Sigmoid colon (tissue), 7 donors: ENCODE results near the gene TRIM74. TPM values are rescaled to one million over a fixed set of nuclear protein-coding genes. Genes with fewer than 3 reads are reported as not detected.
"Not testable (repeated sequence)": the region's sequence is repeated elsewhere in the genome, so short reads cannot be mapped to it uniquely, and the experiment has no call there.

Experiments
- DNase-seq: peaks from one replicate; pipeline ENCODE4 v3.0.0-alpha.2; 2019
- H3K27ac ChIP-seq, 4 donors: fragments of 200-600 bp; sonication (generic); one replicate each; pipeline ENCODE4 v1.5.1; 2016 to 2019; ENCODE audit warnings: mild to moderate bottlenecking in 1 of 4
- H3K27me3 ChIP-seq, 3 donors: fragments of 200-600 bp; sonication (generic); one replicate each; pipeline ENCODE4 v1.5.1; 2019; ENCODE audit warnings: mild to moderate bottlenecking in 1 of 3
- H3K36me3 ChIP-seq, 4 donors: fragments of 200-600 bp; sonication (generic); one replicate each; pipeline ENCODE4 v1.5.1; 2016 to 2019
- H3K4me1 ChIP-seq, 4 donors: fragments of 200-600 bp; sonication (generic); one replicate each; pipeline ENCODE4 v1.5.1; 2017 to 2019
- H3K4me3 ChIP-seq, 4 donors: fragments of 200-600 bp; sonication (generic); one replicate each; pipeline ENCODE4 v1.5.1; 2017 to 2019; ENCODE audit warnings: mild to moderate bottlenecking in 2 of 4, moderate library complexity in 1 of 4
- H3K9me3 ChIP-seq, 4 donors: fragments of 200-600 bp in 3 of 4; sonication (generic) in 3 of 4; one replicate each; pipeline versions ENCODE4 v1.5.1 to v1.6.1; 2013 to 2019
- WGBS, 2 donors: extraction: QIAGEN DNeasy Blood & Tissue Kit; methylation state at CpG; one replicate each; pipeline ENCODE4 v1.1.7; 2013; 5-methylcytosine and 5-hydroxymethylcytosine counted together
- intact Hi-C: fragments of 100-400 bp; cut with DNase I; formaldehyde crosslinking; loops from one replicate; pipeline ENCODE4 v1.15.1; 2023
- polyA plus RNA-seq, 3 donors: library from polyadenylated mRNA; stranded (reverse); fragments of 200-250 nt; gene quantifications; one replicate each; pipeline ENCODE4 v1.2.3, GENCODE V29; 2013
- total RNA-seq, 4 donors: library from RNA; depleted of rRNA; stranded (reverse); fragments of >200 nt; gene quantifications; one replicate each; pipeline ENCODE4 v1.1.0, GENCODE V29; 2016
- donor health status: healthy with polysubstance abuse.
- donor health status: Bipolar disorder and iron deficiency.
- donor health status: healthy.

The TRIM74 gene
- total and polyA plus RNA-seq, 7 donors, result 0.38 TPM; not detected in 6

GRCh38 chr7:72974781-72975180 is 5.5 kb upstream of the TRIM74 start:
- H3K36me3 ChIP-seq, intact Hi-C loops, H3K27ac ChIP-seq, H3K27me3 ChIP-seq, H3K4me3 ChIP-seq, H3K9me3 ChIP-seq, H3K4me1 ChIP-seq: not testable (repeated sequence)
- peak; percentile 41 for DNase-seq
- WGBS, 2 donors, result 85 to 91% methylated on average over 4 of the region's 7 CpGs

GRCh38 chr7:72971505-72971904 is 2.2 kb upstream of the TRIM74 start:
- H3K27ac ChIP-seq, DNase-seq, H3K9me3 ChIP-seq, H3K27me3 ChIP-seq, intact Hi-C loops, H3K4me1 ChIP-seq, H3K36me3 ChIP-seq, H3K4me3 ChIP-seq: not testable (repeated sequence)
- WGBS, 2 donors, result no CpG with 5 or more reads among the region's 6 CpGs

- H3K36me3 ChIP-seq, H3K27me3 ChIP-seq, H3K27ac ChIP-seq, DNase-seq, H3K4me1 ChIP-seq, H3K9me3 ChIP-seq, H3K4me3 ChIP-seq, intact Hi-C loops: not testable (repeated sequence)
- WGBS, 2 donors, result 45 to 55% methylated on average over 16 to 19 of the region's 29 CpGs
Observed at GRCh38 chr7:72969688-72970087, 422 bp upstream of the TRIM74 start.

GRCh38 chr7:72966892-72967291 is 2.4 kb downstream of the TRIM74 start:
- H3K27ac ChIP-seq, H3K27me3 ChIP-seq, H3K9me3 ChIP-seq, intact Hi-C loops, H3K36me3 ChIP-seq, H3K4me1 ChIP-seq, H3K4me3 ChIP-seq: not testable (repeated sequence)
- peak; percentile 50 for DNase-seq
- WGBS, 2 donors, result 66 to 92% methylated on average over 2 of the region's 3 CpGs

- H3K4me1 ChIP-seq, H3K36me3 ChIP-seq, H3K27me3 ChIP-seq, H3K4me3 ChIP-seq, intact Hi-C loops, H3K9me3 ChIP-seq, DNase-seq, H3K27ac ChIP-seq: not testable (repeated sequence)
- no CpG with 5 or more reads among the region's 31 CpGs for WGBS, 2 donors
Observed at GRCh38 chr7:72965186-72965975, 3.9 kb downstream of the TRIM74 start.

GRCh38 chr7:72963056-72963455 is 6.2 kb downstream of the TRIM74 start:
- H3K4me3 ChIP-seq, H3K27me3 ChIP-seq, DNase-seq, H3K4me1 ChIP-seq, H3K9me3 ChIP-seq, H3K36me3 ChIP-seq, H3K27ac ChIP-seq, intact Hi-C loops: not testable (repeated sequence)
- 81 to 82% methylated on average over 4 of the region's 8 CpGs for WGBS, 2 donors

GRCh38 chr7:72961346-72961650 is 8.0 kb downstream of the TRIM74 start:
- DNase-seq, H3K4me1 ChIP-seq, H3K27me3 ChIP-seq, H3K4me3 ChIP-seq, H3K36me3 ChIP-seq, H3K27ac ChIP-seq, H3K9me3 ChIP-seq, intact Hi-C loops: not testable (repeated sequence)
- no CpG with 5 or more reads among the region's 9 CpGs for WGBS, 2 donors

- H3K4me1 ChIP-seq, H3K4me3 ChIP-seq, H3K36me3 ChIP-seq, H3K9me3 ChIP-seq, intact Hi-C loops, H3K27me3 ChIP-seq, DNase-seq, H3K27ac ChIP-seq: not testable (repeated sequence)
- WGBS, 2 donors, result no CpG with 5 or more reads among the region's 20 CpGs
Observed at GRCh38 chr7:72960626-72961345, 8.5 kb downstream of the TRIM74 start.

GRCh38 chr7:72960029-72960428 is 9.2 kb downstream of the TRIM74 start:
- intact Hi-C loops, DNase-seq, H3K27me3 ChIP-seq, H3K4me1 ChIP-seq, H3K9me3 ChIP-seq, H3K36me3 ChIP-seq, H3K4me3 ChIP-seq, H3K27ac ChIP-seq: not testable (repeated sequence)
- WGBS, 2 donors, result 80 to 94% methylated on average over 4 of the region's 18 CpGs

- WGBS, 2 donors, result 13 to 14% methylated on average over 17 to 19 of the region's 45 CpGs
- Histone ChIP-seq H3K4me3 (peak overlapping the region; percentile 30 to 44 (median 38)), H3K27ac (peak overlapping the region in 1 of 4 donors; percentile 52)
- H3K27me3 ChIP-seq, H3K9me3 ChIP-seq, intact Hi-C loops, H3K4me1 ChIP-seq, H3K36me3 ChIP-seq, DNase-seq: not testable (repeated sequence)
Observed at GRCh38 chr7:72954563-72955198, 14.6 kb downstream of the TRIM74 start.

GRCh38 chr7:72953901-72954562 is 15.2 kb downstream of the TRIM74 start:
- not testable (repeated sequence) for DNase-seq
- peak overlapping the region; percentile 30 to 44 (median 38) for H3K4me3 ChIP-seq

GRCh38 chr7:72950432-72950831 is 18.8 kb downstream of the TRIM74 start:
- H3K36me3 ChIP-seq, result peaks cover 0 to 24% (median 0%) of the 10 kb centered on the region in 4 donors
- H3K27me3 ChIP-seq, H3K27ac ChIP-seq, H3K4me3 ChIP-seq, H3K4me1 ChIP-seq, DNase-seq, H3K9me3 ChIP-seq, intact Hi-C loops: not testable (repeated sequence)
- WGBS, 2 donors, result 76% methylated on average over 4 of the region's 6 CpGs; no CpG with 5 or more reads in 1 of the 2 donors

More at GRCh38 chr7:72953901-72954562, 15.2 kb downstream of the TRIM74 start:
- H3K27me3 ChIP-seq, intact Hi-C loops, H3K9me3 ChIP-seq, H3K36me3 ChIP-seq, H3K4me1 ChIP-seq: not testable (repeated sequence)
- 2 to 4% methylated on average over 3 to 6 of the region's 43 CpGs for WGBS, 2 donors
- peak overlapping the region in 1 of 4 donors; percentile 52 for H3K27ac ChIP-seq
